Stomach (tissue), 4 donors: Measurements from ENCODE around the gene CAPG.
"Not testable (repeated sequence)": the region's sequence is repeated elsewhere in the genome, so short reads cannot be mapped to it uniquely, and the experiment has no call there.

Experiments
- CTCF ChIP-seq, 7 experiments: fragments of 450-650 bp in 4 of 7; fragments of 200-600 bp in 3 of 7; sonication (generic) in 3 of 7; IDR thresholded peaks; one replicate each; pipeline ENCODE4 v1.5.1; 2016 to 2019; ENCODE audit warnings: antibody characterized with exemption in 7 of 7, control low read depth in 2 of 7, mild to moderate bottlenecking in 1 of 7
- POLR2A ChIP-seq, 4 donors: fragments of 450-650 bp; IDR thresholded peaks; one replicate each; pipeline ENCODE4 v1.6.1; 2016; ENCODE audit warnings: antibody characterized with exemption in 4 of 4, control low read depth in 2 of 4, mild to moderate bottlenecking in 1 of 4, moderate library complexity in 1 of 4
- POLR2AphosphoS5 ChIP-seq, 3 donors: sonication (generic); formaldehyde crosslinking; IDR thresholded peaks; one replicate each; pipeline ENCODE4 v1.6.1; 2016; ENCODE audit warnings: antibody characterized with exemption in 3 of 3

DNA sequence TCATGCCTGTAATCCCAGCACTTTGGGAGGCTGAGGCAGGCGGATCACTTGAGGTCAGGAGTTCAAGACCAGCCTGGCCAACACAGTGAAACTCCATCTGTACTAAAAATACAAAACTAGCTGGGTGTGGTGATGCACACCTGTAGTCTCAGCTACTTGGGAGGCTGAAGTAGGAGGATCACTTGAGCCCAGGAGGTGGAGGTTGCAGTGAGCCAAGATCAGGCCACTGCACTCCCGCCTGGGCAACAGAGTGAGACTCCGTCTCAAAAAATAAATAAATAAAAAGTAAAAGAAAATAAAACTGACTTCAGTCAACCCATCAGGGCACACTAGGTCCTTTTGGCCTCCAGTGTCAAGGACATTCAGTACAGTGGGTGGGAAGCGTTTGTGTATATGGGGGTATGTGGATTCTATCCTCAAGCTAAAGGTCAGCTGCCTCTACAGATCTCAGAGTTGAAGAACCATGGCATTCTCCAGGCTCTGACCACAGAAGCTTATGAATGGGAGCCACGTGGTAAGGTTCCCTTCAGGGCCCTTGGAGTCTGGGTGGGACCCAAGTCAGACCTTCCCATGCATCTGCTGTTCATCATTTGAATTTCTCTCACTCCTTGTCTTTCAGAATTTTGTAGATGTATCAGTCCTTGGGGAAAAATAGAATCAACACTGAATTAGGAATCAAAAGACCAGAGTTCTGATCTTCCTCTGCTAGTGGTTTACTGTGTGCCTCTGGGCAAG is 47.3 kb downstream of the CAPG start:
- TF ChIP-seq CTCF, POLR2AphosphoS5, POLR2A (IDR thresholded peaks at IDR 0.05): not testable (repeated sequence)
